Hepatocyte (in vitro differentiated cells): Measurements from ENCODE around the gene FCGR3A.
"Not testable (repeated sequence)": the region's sequence is repeated elsewhere in the genome, so short reads cannot be mapped to it uniquely, and the experiment has no call there.

Source experiments
- EZH2 ChIP-seq: fragments of 200-600 bp; sonication (generic); IDR thresholded peaks from 2 replicates; pipeline ENCODE4 v1.6.1; 2016; ENCODE audit warnings: antibody characterized with exemption, mild to moderate bottlenecking, borderline replicate concordance
- EZH2phosphoT487 ChIP-seq: fragments of 200-600 bp; sonication (generic); IDR thresholded peaks from one replicate; pipeline ENCODE4 v1.6.1; 2018; ENCODE audit warnings: antibody characterized with exemption, mild to moderate bottlenecking, low read depth, moderate library complexity; ENCODE audit not compliant: unreplicated experiment, severe bottlenecking
- TF ChIP-seq, protein P1 (sequence below): fragments of 200-600 bp; sonication (generic); IDR thresholded peaks from 2 replicates; pipeline ENCODE4 v1.5.1; 2016; ENCODE audit warnings: antibody characterized with exemption, mild to moderate bottlenecking; ENCODE audit not compliant: poor library complexity

DNA sequence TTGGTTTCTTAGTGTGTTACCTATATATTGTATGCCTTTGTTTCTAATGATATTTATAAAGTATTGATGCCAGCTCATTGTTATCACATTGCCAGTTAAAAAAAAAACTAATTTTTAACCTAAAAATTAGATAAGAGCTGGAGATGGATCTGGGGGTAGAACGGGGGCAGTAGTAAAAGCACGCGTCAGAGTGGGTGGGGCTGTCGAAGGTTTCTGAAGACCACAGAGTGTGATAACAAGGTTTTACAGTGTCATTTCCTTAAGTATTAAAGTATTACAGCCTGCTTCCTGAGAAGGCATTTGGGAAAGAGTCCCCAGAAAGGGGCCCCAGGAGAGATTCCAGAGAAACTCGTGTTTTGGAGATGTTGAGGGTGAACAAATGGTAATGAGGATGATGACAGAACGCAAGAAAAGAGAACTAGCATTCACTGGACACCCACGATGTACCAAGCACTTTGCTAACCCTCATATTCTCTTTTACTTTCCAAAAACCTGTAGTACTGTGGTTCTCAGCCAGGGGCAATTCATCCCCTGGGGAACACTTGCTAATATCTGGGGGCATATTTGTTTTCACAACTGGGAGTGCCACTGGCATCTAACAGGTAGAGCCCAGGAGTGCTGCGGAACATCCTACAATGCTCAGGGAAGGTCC, 30.4 kb upstream of the FCGR3A start:
- TF ChIP-seq, protein P1, sequence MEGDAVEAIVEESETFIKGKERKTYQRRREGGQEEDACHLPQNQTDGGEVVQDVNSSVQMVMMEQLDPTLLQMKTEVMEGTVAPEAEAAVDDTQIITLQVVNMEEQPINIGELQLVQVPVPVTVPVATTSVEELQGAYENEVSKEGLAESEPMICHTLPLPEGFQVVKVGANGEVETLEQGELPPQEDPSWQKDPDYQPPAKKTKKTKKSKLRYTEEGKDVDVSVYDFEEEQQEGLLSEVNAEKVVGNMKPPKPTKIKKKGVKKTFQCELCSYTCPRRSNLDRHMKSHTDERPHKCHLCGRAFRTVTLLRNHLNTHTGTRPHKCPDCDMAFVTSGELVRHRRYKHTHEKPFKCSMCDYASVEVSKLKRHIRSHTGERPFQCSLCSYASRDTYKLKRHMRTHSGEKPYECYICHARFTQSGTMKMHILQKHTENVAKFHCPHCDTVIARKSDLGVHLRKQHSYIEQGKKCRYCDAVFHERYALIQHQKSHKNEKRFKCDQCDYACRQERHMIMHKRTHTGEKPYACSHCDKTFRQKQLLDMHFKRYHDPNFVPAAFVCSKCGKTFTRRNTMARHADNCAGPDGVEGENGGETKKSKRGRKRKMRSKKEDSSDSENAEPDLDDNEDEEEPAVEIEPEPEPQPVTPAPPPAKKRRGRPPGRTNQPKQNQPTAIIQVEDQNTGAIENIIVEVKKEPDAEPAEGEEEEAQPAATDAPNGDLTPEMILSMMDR = not testable (repeated sequence)
- not testable (repeated sequence) for TF ChIP-seq EZH2phosphoT487, EZH2
